HG02884 (cell line): Measurements from ENCODE around the gene BZW1.

ENCODE experiments used
- ATAC-seq: cut with Tn5 transposase; IDR thresholded peaks from one replicate; pipeline ENCODE4 v1.9.1; 2021; ENCODE audit warnings: mild to moderate bottlenecking, moderate library complexity; ENCODE audit not compliant: unreplicated experiment

BZW1 gene

DNA sequence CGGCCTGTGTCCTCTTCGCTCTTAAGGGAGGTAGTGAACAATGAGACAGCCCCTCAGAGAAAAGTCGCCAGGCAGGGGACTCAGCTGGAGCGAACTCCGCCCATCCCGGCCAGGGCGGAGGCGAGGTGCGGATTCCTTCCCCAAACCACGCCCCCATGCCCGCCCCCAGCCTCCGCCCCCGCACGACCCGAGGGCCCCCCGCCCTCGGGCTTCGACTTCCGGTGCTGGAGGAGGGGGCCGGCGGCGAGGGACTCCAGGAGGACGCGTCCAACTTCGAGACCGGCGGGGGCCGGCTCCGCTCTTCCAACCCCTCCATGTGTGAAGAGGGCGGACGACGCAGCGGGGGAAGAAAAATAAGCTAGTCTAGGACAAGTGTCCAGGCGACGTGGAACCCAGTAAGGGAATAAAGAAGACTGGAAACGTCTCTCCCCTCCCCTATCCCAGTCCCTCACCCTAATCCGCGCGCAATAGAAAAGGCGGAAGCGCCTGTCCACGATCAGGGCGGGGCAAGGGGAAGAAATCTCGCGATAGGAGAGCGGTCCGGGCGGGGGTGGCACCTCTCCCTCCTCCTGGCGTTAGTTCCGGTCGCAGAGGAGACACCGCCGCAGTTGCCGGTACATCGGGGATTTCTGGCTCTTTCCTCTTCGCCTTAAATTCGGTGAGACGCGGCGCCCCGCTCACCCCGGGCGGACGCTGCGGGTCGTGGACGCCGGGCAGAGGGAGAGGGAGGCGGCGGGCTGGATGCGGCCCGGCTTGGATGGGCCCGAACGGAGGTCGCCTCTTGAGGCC lies at the start of gene BZW1:
Gene BZW1, plus strand, starts transcription at position 578 of the 789 bp plus-strand sequence. CDS start 1,308 bp downstream, outside the sequence.
- ATAC-seq = peak; percentile 65

- ATAC-seq = no peak
Observed at GRCh38 chr2:200762127-200762526, 49.6 kb upstream of the BZW1 start.

DNA sequence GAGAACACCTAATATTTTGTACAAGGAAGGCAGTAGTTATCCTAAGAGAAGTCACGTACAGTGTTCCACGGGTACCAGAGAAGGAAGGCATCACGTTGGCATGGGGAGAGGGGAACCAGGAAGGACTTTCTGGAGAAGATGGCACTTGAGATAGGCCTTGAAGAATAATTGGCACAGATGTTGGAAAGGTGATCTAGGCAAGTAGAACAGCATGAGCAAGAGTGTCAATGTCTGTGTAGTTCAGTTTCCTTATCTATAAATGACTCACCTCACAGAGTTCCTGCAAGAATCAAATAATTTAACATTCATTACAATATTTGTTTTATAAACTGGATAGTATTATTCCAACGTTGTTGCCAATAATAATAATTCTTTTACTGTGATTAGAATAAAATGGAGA lies 48.3 kb upstream of the BZW1 start:
- no peak for ATAC-seq

DNA sequence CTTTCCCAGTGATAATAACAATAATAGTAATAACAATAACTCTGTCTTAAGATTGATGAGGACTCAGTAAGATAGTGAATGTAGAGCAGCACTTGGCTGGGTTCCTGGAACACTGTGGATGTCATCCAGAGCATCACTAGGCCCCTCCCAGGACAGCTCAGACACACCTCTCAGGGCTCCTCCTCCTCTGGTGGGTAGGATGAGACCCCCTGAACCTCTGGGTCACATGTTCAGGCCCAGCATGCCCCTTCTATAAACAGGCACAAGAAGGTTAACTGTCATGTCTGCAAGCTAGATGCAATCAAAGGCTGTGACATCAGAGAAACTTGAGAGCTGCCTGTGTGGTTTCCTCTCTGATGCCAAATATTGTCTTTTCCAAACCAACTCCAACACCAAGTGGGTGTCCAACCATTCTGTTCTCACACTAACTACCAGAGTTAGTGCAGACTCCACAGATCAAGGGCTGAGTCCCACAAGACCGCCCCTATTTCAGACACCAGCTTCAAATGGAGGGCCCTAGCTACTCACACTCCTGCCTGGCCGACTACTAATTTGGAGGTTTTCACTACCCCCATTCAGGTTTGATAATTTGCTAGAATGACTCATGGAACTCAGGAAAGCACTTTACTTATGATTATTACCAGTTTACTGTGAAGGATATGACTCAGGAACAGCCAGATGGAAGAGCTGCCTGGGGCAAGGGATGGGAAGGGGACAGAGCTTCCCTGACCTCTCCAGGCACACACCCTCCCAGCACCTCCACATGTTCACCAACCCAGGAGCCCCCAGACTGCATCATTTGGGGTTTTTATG lies 46.4 kb upstream of the BZW1 start:
- no peak for ATAC-seq

GRCh38 chr2:200765995-200766660 lies 45.6 kb upstream of the BZW1 start:
- no peak for ATAC-seq

GRCh38 chr2:200767111-200767885 lies 44.4 kb upstream of the BZW1 start:
- no peak for ATAC-seq

DNA sequence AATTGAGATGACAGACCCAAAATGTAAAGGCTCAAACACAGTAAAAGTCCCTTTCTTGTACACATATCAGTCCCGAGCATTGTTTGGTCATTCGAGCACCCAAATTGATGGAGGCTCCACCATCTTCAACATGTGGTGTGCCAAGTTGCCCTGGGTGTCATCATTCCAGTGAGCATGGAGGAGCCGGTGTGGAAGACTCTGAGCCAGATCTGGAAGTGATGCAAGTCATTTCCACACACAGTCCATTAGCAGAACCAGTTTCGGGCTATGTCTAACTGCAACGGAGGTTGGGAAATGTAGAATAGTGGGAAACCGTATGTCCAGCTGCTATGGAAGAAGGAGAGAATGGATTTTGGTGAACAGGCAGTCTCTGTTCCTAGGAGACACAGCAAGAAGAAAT lies 40.9 kb upstream of the BZW1 start:
- ATAC-seq = no peak

DNA sequence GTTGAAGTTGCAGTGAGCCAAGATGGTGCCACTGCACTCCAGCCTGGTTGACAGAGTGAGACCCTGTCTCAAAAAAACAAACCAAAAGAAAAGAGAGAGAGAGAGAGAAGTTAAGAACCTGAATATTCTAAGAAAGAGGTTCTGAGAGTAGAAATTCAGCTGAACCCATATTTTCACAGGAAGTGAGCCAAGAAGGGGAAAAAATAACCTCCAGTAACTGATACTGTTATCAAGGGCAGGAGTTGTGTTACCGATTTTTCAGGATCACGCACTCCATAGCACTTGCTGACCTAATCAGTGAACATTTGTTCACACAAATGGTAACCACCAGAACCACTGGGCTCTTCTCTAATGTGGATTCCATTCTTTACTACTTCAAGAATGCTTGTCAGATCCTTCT lies 39.1 kb upstream of the BZW1 start:
- ATAC-seq = no peak

DNA sequence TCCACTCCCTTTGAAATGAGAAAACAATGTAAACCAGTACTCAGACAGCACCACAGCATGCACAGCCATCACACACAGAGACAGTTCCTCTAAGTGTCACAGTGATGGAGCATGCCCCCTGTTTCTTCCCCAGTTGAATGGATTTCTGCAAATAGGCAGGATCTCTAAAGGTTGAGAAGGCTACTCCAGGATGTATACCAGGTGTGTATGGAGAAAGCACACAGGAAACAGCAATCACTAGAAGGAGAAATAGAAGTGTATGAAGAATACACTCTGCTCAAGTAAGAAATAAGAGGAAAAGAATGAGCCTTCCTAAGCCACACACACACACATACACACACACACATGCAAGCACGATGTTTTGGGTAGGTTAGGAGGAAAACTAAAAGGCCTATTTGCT lies 38.6 kb upstream of the BZW1 start:
- ATAC-seq = no peak

GRCh38 chr2:200774920-200775319 lies 36.8 kb upstream of the BZW1 start:
- ATAC-seq = no peak

GRCh38 chr2:200777275-200777674 lies 34.4 kb upstream of the BZW1 start:
- ATAC-seq = no peak

DNA sequence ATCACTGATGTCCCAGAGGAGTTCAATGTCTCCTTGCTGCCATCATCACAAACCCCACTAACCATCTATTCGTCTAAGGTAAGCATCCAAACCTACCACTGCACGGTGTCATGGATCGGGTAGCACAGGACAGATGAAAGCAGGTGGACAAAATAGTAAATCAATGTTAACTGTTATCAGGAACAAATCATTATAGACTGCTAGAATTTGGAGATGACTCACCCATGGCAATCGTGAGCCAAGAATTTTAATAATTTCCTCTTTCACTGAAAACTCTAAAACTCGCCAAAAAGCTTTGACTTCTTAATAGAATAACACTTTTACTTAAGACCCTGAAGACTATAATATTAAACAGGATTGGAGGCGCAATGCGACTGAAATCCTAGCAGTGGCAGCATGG lies 33.7 kb upstream of the BZW1 start:
- ATAC-seq = no peak

- no peak for ATAC-seq
Observed at GRCh38 chr2:200779214-200779613, 32.5 kb upstream of the BZW1 start.

DNA sequence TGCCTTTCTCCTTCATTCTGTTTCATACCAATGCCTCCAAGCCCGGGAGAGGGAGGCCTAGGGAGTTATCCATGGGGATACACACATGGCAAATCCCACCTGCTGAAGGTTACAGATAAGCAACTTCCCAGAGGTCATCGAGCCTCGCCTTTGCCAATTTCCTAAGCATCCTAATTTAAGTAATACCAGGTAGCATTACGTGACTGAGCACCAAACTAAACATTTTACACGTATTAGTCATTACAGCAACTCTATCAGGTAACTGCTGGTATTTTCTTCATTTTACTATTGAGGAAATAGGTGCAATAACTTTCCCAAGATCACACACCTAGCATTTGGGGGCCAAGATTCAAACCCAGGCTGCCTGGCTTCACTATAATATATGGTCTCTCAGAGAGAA lies 30.1 kb upstream of the BZW1 start:
- ATAC-seq = no peak

DNA sequence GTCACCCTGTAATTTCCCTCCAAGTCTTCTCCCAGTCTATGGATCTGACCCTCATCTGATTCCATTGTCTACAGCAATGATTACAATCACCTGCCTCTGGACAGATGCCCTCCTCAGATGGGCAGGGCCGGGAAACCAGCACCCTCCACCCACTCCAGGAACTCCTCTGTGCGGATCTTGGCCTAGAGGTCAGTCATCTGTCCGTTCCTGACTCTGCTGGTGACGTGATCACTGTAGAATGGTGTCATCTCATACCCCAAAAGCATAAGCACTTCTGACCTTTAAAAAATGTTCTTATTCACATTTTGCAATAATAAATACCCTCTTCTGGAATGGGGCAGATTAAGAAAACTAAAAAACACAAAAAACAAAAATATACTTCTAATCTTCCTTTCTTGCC lies 29.5 kb upstream of the BZW1 start:
- no peak for ATAC-seq

GRCh38 chr2:200784215-200784614 lies 27.5 kb upstream of the BZW1 start:
- no peak for ATAC-seq

GRCh38 chr2:200786423-200786822 lies 25.3 kb upstream of the BZW1 start:
- ATAC-seq = no peak

- ATAC-seq = no peak
Observed at GRCh38 chr2:200786826-200787225, 24.9 kb upstream of the BZW1 start.

DNA sequence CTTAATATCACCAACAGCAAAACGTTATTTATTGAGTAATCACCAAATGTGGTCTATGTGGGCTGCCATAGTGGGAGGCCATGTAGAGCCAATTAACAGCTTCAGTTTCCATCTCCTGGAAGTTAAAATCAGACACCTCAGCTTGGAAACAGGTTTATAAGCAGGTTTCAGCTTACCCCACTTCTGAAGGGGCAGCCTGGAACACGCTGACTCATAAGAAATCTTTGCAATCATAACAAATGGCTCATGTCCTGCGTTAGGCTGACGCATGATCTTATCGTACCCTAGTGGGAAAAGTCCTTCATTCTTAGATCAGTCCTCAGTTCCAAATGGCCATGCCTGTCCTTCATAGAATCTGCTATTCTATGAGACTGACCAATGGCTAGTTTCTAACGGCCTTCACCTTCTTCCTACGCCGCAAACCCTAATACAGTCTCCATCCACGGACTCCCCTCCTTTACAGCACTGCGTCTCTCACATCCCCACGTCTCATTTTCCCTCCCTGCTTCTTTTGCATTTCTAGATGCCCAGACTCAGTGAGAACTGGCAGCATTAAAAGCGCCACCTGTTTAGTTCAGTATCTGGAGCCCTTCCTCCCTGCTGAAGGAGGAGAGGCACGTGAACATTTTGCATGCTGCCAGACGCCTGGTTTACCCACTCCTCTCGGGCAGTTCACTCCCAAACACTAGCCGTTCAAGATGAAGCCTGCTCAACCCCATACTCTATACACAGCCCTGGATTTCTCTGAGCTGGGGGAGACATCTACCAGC lies 24.2 kb upstream of the BZW1 start:
- no peak for ATAC-seq

GRCh38 chr2:200788121-200788718 lies 23.5 kb upstream of the BZW1 start:
- ATAC-seq = no peak
